ENCODE measurements around the gene TMEM203.
"Not testable (repeated sequence)": the region's sequence is repeated elsewhere in the genome, so short reads cannot be mapped to it uniquely, and the experiment has no call there.

GRCh38 chr9:137239541-137240200, 34.2 kb upstream of the TMEM203 start:
- not testable (repeated sequence) for TF ChIP-seq CTCF (IDR thresholded peaks at IDR 0.05; ENCODE audit: low read length); EZH2 (optimal IDR thresholded peaks at IDR 0.05; ENCODE audit: low read depth, low read length)
